ENCODE results near the gene URB2. TPM values are rescaled to one million over a fixed set of nuclear protein-coding genes. Genes with fewer than 3 reads are reported as not detected.
A peak's percentile ranks its signal among the peaks of the same experiment; 100 is the strongest.
"Not testable (repeated sequence)": the region's sequence is repeated elsewhere in the genome, so short reads cannot be mapped to it uniquely, and the experiment has no call there.

Gene URB2
- total RNA-seq, 4 donors from 2014 or later = 11.0 to 14.1 (median 11.7) TPM

- whole genome bisulfite sequencing = 97% methylated on average over 34 of the region's 34 CpGs
- DNase-seq (ENCODE audit: low spot score in 2 of 2) = no peak
These were observed 31.6 kb upstream of the URB2 start for GRCh38 chr1:229594227-229595008.

GRCh38 chr1:229595876-229596275 lies 30.2 kb upstream of the URB2 start:
- not testable (repeated sequence) for H3K27me3 ChIP-seq; DNase-seq (ENCODE audit: low spot score in 2 of 2); H3K4me3 ChIP-seq; H3K9me3 ChIP-seq; H3K27ac ChIP-seq
- Histone ChIP-seq H3K4me1 (peaks cover 22% of the 10 kb centered on the region), H3K36me3 (peaks cover 34% of the 10 kb centered on the region)
- 100% methylated on average over 7 of the region's 7 CpGs for WGBS

More at GRCh38 chr1:229594227-229595008, 31.6 kb upstream of the URB2 start:
- H3K27ac ChIP-seq = no peak overlapping the region
- no peak overlapping the region for H3K4me3 ChIP-seq
- no peaks in the 10 kb centered on the region for H3K9me3 ChIP-seq
- peaks cover 17% of the 10 kb centered on the region for H3K4me1 ChIP-seq
- H3K36me3 ChIP-seq = peaks cover 34% of the 10 kb centered on the region
- TF ChIP-seq POLR2AphosphoS5 (IDR thresholded peaks at IDR 0.05) = no peak
- no peak for TF ChIP-seq POLR2A (IDR thresholded peaks at IDR 0.05)
- no peak for TF ChIP-seq EP300 (IDR thresholded peaks at IDR 0.05)
- TF ChIP-seq CTCF (IDR thresholded peaks at IDR 0.05) = no peak
- H3K27me3 ChIP-seq = no peaks in the 10 kb centered on the region

- Histone ChIP-seq H3K27me3 (no peaks in the 10 kb centered on the region), H3K36me3 (peaks cover 45% of the 10 kb centered on the region), H3K4me3 (no peak overlapping the region), H3K27ac (peak overlapping the region; percentile 73), H3K9me3 (no peaks in the 10 kb centered on the region), H3K4me1 (peaks cover 22% of the 10 kb centered on the region)
- TF ChIP-seq POLR2AphosphoS5 (IDR thresholded peaks at IDR 0.05) = no peak
- TF ChIP-seq CTCF (IDR thresholded peaks at IDR 0.05) = no peak
- TF ChIP-seq EP300 (IDR thresholded peaks at IDR 0.05) = no peak
- TF ChIP-seq POLR2A (IDR thresholded peaks at IDR 0.05) = no peak
- WGBS = 61% methylated on average over 7 of the region's 7 CpGs
- DNase-seq (ENCODE audit: low spot score in 2 of 2) = no peak
These were observed 28.9 kb upstream of the URB2 start for GRCh38 chr1:229596925-229597699.

GRCh38 chr1:229597877-229598276 lies 28.2 kb upstream of the URB2 start:
- TF ChIP-seq POLR2AphosphoS5 (IDR thresholded peaks at IDR 0.05) (no peak), EP300 (IDR thresholded peaks at IDR 0.05) (no peak), CTCF (IDR thresholded peaks at IDR 0.05) (no peak), POLR2A (IDR thresholded peaks at IDR 0.05) (no peak)
- Histone ChIP-seq H3K9me3 (no peaks in the 10 kb centered on the region), H3K27ac (peak overlapping the region; percentile 73), H3K4me1 (peaks cover 22% of the 10 kb centered on the region), H3K36me3 (peaks cover 49% of the 10 kb centered on the region), H3K27me3 (no peaks in the 10 kb centered on the region), H3K4me3 (no peak overlapping the region)
- WGBS = 69% methylated on average over 3 of the region's 3 CpGs
- no peak for DNase-seq (ENCODE audit: low spot score in 2 of 2)

- no peak for DNase-seq (ENCODE audit: low spot score in 2 of 2)
- 70% methylated on average over 3 of the region's 3 CpGs for WGBS
- Histone ChIP-seq H3K4me3 (no peak overlapping the region), H3K36me3 (peaks cover 41% of the 10 kb centered on the region), H3K4me1 (peaks cover 22% of the 10 kb centered on the region), H3K27me3 (no peaks in the 10 kb centered on the region), H3K27ac (peak overlapping the region; percentile 20), H3K9me3 (no peaks in the 10 kb centered on the region)
- TF ChIP-seq POLR2A (IDR thresholded peaks at IDR 0.05) = no peak
- TF ChIP-seq EP300 (IDR thresholded peaks at IDR 0.05) = no peak
- no peak for TF ChIP-seq CTCF (IDR thresholded peaks at IDR 0.05)
- TF ChIP-seq POLR2AphosphoS5 (IDR thresholded peaks at IDR 0.05) = no peak
These were observed 26.7 kb upstream of the URB2 start for GRCh38 chr1:229599218-229599954.

All from suprapubic skin (tissue), 4 donors.